RCC 7860 (cell line): ENCODE data around the gene SCNN1A.

ENCODE experiments used
- DNase-seq: peaks from one replicate; pipeline ENCODE4 v3.0.0-alpha.2; 2015; ENCODE audit warnings: low spot score
- FAIRE-seq: peaks from 2 replicates; lab custom pipeline; 2012; peaks lifted over from hg19 to GRCh38; lab: Jason Lieb, UNC

Gene SCNN1A

GRCh38 chr12:6306151-6306550 is 69.2 kb downstream of the SCNN1A start:
- no peak for DNase-seq
- FAIRE-seq, result no peak

- FAIRE-seq (no peak), DNase-seq (no peak)
These were observed 72.3 kb downstream of the SCNN1A start for GRCh38 chr12:6303071-6303470.

GRCh38 chr12:6302621-6303020 is 72.7 kb downstream of the SCNN1A start:
- no peak for DNase-seq
- FAIRE-seq, result no peak

- DNase-seq (no peak), FAIRE-seq (no peak)
These were observed 73.6 kb downstream of the SCNN1A start for GRCh38 chr12:6301721-6302120.

GRCh38 chr12:6297170-6297569 is 78.2 kb downstream of the SCNN1A start:
- DNase-seq (no peak), FAIRE-seq (no peak)
